ENCODE results near the gene HNRNPR. TPM values are rescaled to one million over a fixed set of nuclear protein-coding genes. Genes with fewer than 3 reads are reported as not detected.
A peak's percentile ranks its signal among the peaks of the same experiment; 100 is the strongest.

The HNRNPR gene
- total and polyA plus RNA-seq, 9 of the 15 experiments (the other 6 are each of a cell fraction or from before 2014, with no cell fraction given), result 80.9 to 372 (median 301) TPM

GRCh38 chr1:23376890-23377811, 33.1 kb upstream of the HNRNPR start (continued):
- TF ChIP-seq VEZF1 (CRISPR knock-in tag; IDR thresholded peaks at IDR 0.05) (no peak), ZFP36 (IDR thresholded peaks at IDR 0.05; ENCODE audit: low read depth, low read length, partially characterized antibody) (peak; percentile 88), SMARCE1 (IDR thresholded peaks at IDR 0.05) (peak; percentile 81), CBX1 (IDR thresholded peaks at IDR 0.05; ENCODE audit: low read depth) (peak; percentile 16; the same call in 1 of the 2 replicates), EP400 (IDR thresholded peaks at IDR 0.05) (peak; percentile 66), ZNF316 (IDR thresholded peaks at IDR 0.05) (peak; percentile 71), ZSCAN29 (IDR thresholded peaks at IDR 0.05) (peak; percentile 53; the same call in 1 of the 2 replicates), SOX6 (IDR thresholded peaks at IDR 0.05) (peak; percentile 45; the same call in 1 of the 2 replicates), PBX2 (CRISPR knock-in tag; IDR thresholded peaks at IDR 0.05; ENCODE audit: low read depth) (no peak), PBX2 (tag; conservative IDR thresholded peaks at IDR 0.05; ENCODE audit: low read depth) (no peak), NR2C1 (IDR thresholded peaks at IDR 0.05) (no peak), NR2C1 (tag; IDR thresholded peaks at IDR 0.05) (0 out of 2 replicates have a peak, but pooled peaks have one; percentile 6), BRD9 (IDR thresholded peaks at IDR 0.05; ENCODE audit: low read depth, partially characterized antibody) (peak; percentile 56), HDAC8 (tag; IDR thresholded peaks at IDR 0.05) (0 out of 2 replicates have a peak, but pooled peaks have one; percentile 25), TFAP4 (CRISPR knock-in tag; IDR thresholded peaks at IDR 0.05; ENCODE audit: borderline replicate concordance) (no peak), SIX5 (IDR thresholded peaks at IDR 0.05; ENCODE audit: borderline replicate concordance in 1 of 2, insufficient read depth in 1 of 2, low read depth in 1 of 2, low read length in 2 of 2) (no peak), TCF7L2 (IDR thresholded peaks at IDR 0.05; ENCODE audit: low read depth, low read length) (peak; percentile 40; the same call in 1 of the 2 replicates), CEBPG (CRISPR knock-in tag; IDR thresholded peaks at IDR 0.05) (peak; percentile 24; the same call in 1 of the 2 replicates), CEBPG (tag; conservative IDR thresholded peaks at IDR 0.05 in 1 of 2, IDR thresholded peaks at IDR 0.05 in 1 of 2) (peak in 1 of 2 experiments; percentile 30; a peak in 1 of 4 replicates)

All from K562 (cell line).